Frontal cortex (tissue), 4 donors: ENCODE data around the gene CCSER1. TPM values are rescaled to one million over a fixed set of nuclear protein-coding genes. Genes with fewer than 3 reads are reported as not detected.

ENCODE experiments used
- DNase-seq, 2 donors: peaks; one replicate each; pipeline ENCODE4 v3.0.0; 2012; ENCODE audit warnings: low spot score in 2 of 2
- FAIRE-seq: peaks from 2 replicates; lab custom pipeline; 2012; peaks lifted over from hg19 to GRCh38; lab: Jason Lieb, UNC
- total RNA-seq: library from RNA; depleted of rRNA; stranded (reverse); fragments of >200 nt; gene quantifications from one replicate; pipeline ENCODE4 v1.2.3, GENCODE V29; 2014
- donor health status: control.
- donor health status: control.
- donor health status: control.

CCSER1 gene
- total RNA-seq, 1 donor from 2014 or later = 165 TPM

DNA sequence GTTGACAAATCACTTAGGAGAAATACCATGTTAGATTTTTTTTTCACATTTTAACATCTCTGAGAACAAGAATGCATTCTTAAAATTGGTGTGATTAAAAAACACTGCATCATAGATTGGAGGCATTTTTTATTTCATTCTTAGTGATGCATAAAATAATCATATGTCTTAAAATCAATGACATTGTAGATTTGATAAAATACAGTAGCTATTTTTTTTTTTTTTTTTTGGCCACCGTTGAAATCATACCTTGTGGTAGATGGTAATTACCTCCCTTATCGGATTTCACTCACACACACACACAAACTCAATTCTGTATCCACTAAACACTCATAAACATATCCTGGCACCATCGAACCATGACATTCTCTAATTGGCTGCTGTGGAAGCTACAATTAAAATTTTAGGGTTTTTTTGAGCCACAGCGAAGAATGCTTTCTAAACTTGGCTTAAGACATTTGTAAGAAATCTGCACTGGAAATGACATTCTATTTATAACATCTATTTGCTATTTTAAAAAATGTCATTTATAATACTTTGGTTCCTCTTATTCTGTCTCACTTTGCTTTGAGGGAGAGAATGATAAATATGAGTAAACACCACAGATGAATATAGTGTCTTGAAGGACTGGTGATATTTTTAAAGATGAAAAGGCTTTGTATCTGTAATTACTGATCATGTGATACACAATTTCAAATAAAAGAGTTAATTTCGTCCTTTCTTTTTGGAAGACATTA is 60.1 kb downstream of the CCSER1 start:
- FAIRE-seq (no peak), DNase-seq (no peak)

DNA sequence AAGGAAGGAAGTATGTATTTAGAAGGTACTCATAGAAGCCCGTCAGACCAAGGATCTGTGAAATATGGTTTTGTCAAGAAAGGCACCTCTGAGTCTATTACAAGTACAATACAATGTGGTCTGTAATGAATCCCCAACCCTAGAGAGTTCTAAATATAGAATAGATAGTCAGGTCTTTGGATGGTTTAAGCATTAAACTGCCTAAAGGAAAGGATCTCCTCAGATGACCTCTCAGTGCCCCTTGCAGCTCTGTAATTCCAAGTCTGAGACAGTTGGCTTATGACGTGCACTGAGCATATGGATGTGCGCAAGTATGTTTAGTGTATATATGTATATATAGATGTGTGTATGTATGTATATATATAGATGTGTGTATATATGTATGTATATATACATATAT is 62.0 kb downstream of the CCSER1 start:
- no peak for FAIRE-seq
- DNase-seq = no peak

DNA sequence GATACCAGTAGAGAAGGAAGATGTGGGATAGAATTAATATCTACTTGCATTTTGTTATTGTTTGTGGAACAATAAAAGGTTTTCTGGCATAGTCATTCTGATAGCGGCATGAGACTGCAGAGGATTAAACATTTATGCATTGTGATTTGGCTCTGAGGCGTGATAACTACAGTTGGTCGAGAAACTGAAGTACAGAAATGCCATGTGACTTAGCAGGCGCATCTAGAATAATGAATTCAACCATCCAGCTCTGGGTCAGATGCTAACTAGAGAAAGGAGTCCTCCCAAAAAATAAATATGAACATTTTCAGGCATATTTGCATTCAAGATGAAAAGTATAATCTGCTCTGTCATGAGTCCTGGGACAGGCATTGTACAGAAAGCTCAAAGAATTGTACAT is 62.8 kb downstream of the CCSER1 start:
- FAIRE-seq = no peak
- no peak for DNase-seq

DNA sequence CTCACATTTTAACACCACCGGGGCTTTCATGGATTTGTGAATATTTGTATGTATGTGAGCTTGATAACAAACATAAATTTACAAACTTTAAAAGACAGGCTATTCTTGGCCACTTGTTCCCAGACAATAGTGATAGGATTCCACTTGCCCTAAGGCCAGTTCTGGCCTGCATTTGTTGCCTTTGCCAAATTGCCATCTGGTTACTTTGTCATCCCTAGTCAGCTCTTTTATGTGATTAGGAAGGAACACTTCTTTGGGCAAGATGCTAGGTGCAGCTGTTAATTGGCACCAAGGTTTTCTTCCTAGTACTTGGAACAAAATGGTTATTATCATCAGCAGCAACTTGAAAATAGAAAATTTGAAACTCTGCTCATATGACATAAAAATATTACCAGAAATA is 63.3 kb downstream of the CCSER1 start:
- no peak for FAIRE-seq
- no peak for DNase-seq

DNA sequence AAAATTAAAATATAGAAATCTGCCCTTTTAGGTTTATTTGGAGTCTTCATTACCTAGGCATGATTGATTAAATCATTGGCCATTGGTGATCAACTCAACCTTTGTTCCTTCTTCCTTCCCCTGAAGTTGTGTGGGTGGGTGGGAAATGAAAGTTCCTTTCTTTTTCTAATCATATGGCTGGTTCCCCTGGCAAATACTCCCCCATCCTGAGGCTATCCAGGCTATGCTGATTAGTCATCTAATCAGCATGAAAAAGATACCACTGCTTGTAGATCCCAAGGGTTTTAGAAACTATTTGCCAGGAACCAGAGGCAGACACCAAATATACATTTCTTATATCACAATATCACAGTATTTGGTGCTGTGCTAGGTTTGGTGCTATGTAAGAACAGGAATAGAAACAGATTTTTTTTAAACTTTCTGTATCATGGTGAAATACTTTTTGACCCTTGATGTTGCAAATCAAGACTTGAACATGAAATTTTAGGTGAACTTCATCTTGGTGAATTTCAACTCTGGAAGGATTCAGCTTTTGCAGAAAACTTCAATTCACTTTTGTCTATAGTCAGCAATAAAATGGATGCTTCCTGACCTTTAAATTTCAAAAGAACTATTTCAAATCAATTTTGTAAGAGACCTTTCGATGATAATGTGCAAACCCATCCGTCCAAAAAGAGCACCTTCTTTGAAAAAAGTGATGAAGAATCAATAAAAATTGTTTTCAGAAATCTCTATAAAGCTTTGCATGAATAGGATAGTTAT is 71.1 kb downstream of the CCSER1 start:
- FAIRE-seq (no peak), DNase-seq (no peak)

DNA sequence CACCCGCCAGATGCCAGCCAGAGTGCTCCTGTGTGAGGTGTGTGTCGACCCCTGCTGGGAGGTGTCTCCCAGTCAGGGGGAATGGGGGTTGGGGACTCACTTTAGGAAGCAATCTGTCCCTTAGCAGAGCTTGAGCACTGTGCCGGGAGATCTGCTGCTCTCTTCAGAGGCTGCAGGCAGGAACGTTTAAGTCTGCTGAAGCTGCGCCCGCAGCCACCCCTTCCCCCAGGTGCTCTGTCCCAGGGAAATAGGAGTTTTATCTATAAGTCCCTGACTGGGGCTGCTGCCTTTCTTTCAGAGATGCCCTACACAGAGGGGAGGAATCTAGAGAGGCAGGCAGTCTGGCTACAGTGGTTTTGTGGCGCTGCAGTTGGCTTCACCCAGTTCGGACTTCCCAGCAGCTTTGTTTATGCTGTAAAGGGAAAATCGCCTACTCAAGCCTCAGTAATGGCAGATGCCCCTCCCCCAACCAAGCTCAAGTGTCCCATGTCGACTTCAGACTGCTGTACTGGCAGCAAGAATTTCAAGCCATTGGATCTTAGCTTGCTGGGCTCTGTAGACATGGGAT is 80.8 kb downstream of the CCSER1 start:
- FAIRE-seq (no peak), DNase-seq (no peak)

DNA sequence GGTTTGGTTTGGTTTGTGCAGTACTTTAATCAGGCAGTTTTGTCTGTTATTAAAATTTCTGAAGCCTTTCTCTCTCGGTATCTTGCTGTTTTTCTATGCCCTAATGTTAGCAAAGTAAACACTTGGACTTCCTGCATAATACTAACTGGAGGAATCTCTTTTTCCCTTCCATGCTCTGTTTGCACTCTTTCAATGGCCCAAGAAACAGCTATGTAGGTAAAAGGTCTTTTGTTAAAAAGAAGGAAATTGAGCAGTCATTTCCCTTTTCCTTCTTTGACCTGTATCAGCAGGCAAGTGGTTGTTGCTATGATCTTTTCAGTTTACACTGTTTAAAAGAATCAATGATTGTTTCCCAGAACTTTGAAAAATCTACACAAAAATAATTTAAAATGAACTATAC is 82.7 kb downstream of the CCSER1 start:
- no peak for FAIRE-seq
- DNase-seq = no peak

DNA sequence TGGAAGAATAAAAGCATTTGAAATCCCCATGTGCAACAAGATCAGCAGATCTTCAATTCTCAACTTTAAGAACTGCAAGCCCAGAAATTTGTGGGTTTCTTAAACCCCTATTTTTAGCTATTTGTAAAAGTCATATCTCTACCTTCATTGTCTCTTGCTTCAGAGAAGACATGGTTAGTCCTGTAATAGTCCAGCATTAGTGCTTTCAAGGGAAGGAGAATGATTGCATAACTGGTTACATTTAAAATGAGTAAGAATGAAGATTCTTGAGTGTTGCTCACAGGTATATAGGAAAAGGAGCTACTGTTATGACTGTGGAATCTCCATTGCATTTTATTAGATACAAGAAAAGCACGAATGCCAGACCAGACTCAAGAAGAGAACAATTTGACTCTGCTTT is 84.0 kb downstream of the CCSER1 start:
- DNase-seq (no peak), FAIRE-seq (no peak)

DNA sequence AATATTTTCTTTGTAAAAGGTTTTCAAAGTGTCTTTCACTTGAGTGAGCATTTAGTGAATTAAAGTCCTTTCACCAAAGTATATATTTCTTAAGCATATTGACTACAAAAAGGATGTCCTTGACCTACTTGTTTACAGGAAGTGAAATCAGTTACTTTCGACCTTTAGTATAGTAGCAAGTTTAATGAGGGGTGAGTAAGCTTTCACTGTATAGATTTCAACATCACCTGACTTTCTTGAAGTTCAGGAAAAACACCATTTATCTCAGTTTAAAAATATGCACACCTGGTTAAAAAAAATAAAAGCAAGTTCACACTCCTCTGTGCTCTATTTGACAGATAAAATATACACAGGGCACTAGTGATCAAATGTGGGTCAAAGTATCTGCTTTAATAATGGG is 88.1 kb downstream of the CCSER1 start:
- DNase-seq (no peak), FAIRE-seq (no peak)

DNA sequence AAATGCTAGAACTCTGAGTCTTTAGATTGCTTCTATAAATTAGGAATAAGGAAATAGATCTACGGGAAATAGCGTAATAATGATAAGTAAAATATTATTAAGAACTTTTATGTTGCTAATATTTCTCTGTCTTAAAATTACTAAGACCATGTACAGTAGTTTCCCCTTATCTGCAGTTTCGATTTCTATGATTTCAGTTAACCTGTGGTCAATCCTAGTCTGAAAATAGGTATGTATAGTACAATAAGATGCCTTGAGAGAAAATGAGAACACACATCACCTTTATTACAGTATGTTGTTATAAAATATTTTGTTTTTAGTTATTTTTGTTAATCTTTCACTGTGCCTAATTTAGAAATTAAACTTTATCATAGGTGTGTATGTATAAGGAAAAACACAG is 92.6 kb downstream of the CCSER1 start:
- FAIRE-seq (no peak), DNase-seq (no peak)

DNA sequence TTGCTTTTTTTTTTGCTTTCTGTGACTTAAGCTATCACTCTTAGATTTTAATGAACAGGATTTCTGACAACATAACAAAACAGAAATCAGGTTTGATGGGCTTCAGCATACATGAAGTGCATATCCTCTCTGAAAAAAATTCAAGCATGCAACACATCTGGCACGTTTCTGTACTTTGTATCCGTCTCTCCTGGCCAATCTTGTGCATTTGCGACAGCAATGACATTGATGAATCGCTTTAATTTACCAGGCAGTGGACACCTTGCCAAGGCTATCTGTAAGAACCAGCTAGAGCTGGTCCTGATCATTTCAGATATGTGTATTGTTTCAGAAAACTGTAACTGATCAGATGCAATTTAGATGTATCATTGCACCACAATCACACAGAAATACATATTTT is 93.3 kb downstream of the CCSER1 start:
- no peak for DNase-seq
- no peak for FAIRE-seq

DNA sequence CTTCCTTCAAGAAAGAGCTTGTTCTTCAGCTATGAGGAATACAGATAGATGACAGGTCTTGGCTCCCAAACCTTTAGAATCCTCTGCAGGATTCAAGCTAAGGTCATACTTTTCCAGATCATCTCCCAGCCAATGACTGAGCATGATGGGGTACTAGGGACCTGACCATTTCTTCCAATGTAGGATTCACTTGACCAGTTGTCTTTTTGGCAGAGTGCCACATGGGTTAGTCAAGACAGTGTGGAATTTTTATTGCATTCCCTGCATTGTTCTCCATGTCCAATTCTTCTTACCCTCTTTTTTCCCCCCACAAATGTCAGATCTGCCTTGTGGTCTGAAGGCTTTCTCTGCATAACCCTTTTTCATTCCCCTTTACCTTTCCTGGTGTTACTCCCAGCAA is 99.5 kb downstream of the CCSER1 start:
- FAIRE-seq = no peak
- no peak for DNase-seq

DNA sequence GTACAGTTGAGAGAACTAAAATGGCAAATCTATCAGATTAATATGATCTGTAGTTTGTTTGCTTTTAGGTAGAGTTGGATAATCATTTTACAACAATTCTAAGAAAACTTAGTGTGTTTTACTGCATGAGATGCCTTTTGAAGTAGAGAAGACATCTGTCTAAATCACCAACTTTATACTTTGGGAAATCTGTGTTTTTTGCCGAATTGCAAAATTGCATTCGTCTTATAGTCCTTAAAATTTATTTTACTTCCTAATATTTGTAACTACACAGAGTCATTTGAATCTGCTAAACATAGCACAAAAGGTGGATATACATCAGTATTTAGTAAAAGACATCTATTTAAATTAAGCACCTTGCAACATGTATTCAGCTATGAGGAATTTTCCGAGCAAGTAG is 100.0 kb downstream of the CCSER1 start:
- no peak for DNase-seq
- no peak for FAIRE-seq

DNA sequence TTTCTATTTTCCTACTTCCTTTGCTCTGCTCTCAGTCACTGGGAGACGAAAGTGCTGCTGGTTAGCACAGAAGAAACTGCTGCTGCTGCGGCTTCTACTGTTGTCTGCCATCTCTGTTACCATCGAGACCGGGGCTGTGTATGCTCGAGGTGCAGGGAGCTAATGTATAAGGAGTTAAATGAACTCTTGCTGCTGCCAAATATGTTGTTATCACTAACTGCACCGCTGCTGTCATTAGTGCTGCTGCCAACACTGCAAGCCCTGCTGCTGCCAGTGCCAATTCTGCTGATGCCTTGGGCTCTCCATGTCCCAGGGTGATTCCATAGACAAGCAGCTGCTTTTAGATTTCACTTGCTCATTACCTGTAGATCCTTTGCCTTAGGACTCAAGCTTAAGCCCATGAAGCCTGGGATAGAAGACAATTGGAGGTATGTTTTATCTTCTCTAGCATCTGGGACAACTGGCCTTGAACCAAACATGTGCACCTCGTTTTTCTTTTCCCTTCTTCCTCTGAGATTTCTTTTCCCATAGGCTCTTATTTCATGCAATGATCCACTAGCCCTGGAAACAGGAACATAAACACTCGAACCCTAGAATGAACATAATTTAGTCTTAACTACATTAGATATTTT is 107.8 kb downstream of the CCSER1 start:
- FAIRE-seq (no peak), DNase-seq (no peak)

DNA sequence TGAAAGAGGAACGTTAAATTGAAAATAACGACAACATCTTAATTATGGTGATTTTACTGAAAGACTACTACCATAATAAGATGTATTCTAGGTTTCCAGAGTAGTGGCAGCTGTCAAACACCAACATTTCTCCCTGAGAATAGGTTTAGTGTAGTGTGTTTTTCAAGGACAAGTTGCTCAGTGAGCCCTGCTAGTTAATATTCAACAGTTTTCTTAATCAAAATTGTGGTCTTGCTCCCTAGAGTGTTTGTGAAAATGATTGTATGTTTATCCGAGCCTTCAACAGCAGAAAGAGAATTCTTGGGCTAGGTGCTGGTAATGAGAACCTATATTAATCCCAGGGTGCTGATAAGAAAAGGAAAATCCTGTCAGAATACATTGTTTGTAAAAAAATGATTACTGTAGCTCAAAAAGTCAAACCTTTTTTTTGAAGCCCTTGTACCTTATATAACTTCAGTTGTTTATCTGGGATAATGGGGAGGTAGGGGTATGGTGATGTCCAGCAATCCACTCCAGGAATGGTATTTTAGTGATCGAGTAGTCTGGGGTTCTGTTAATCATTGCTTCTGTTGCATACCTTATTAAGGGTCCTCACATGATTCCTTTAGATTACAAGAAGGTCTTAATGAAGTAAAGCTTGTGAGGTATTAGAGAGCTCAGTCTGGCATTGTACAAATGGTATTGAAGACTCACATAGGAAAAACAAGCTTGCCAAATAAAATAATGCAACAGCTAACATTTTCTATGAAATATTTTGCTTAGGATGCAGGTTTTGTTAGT is 110.7 kb downstream of the CCSER1 start:
- no peak for FAIRE-seq

DNA sequence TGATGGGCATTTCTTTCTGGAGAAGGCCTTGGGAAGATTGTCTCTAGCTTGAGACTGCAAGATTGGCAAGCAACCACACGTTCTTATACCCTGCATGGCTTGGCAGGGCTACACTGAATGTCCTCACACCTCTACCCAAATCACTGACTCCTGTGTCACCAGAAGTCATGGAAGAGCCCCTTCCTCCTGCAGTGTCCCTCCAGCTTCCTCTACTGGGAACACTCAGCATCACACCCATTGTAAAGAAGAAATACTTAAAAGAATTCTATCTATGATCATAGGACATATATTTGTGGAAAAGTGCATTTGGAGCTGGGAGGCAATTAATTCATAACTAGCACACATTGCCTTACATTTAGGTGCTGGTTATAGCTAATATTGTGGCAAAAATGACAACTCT is 113.1 kb downstream of the CCSER1 start:
- no peak for DNase-seq
- FAIRE-seq = no peak

More for the DNA sequence above, 110.7 kb downstream of the CCSER1 start:
- no peak for DNase-seq

DNA sequence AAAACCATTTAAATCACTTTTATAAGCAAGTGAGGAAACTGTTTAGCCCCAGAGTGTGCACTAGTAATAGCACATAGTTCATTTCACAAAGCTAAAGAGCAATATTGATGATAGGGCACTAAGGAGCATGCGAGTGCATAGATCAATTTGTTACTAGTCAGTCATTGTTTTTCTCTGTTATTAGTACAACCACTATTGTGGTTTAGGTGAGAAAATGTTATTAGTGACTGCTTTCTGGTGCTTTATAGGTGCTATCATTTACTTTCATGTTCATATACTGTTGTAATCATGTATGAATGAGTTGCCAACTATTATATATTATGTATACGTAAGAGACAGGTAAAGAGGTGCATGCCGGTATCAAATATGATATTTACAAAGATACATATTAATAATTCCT is 113.8 kb downstream of the CCSER1 start:
- FAIRE-seq (no peak), DNase-seq (no peak)

DNA sequence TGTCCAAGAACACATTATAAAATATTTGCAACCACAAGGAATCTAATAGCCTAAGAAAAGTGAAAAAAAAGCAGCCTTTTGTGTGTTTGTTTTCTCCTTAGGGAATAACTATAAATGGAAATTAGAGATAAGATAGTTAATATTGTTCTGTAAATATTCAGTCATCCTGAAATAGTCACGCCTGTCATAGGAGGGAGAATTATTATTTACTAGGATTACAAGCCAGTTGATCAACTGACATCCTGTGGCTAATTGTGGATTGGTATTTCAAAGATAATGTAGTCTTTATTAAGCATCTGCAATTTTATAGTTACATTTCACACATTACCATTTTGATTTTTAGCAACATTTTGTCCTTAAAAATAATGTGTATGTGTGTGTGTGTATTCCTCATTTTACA is 118.6 kb downstream of the CCSER1 start:
- DNase-seq (no peak), FAIRE-seq (no peak)

DNA sequence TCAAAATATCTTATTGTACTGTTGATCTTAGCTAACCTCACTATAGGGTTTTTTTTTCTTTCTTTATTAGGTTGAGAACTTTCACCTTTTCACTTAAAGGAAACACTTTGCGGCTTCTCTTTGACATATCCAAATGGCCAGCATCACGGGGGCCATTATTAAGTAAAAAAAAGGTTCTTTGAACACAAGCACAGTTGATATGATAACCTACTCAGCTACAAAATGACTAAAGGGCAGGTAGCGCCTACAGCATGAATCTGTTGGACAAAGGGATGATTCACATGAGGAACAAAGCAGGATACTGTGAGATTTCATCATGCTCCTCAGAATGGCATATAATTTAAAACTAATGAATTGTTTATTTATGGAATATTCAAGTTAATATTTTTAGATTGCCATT is 119.6 kb downstream of the CCSER1 start:
- DNase-seq (no peak), FAIRE-seq (no peak)

DNA sequence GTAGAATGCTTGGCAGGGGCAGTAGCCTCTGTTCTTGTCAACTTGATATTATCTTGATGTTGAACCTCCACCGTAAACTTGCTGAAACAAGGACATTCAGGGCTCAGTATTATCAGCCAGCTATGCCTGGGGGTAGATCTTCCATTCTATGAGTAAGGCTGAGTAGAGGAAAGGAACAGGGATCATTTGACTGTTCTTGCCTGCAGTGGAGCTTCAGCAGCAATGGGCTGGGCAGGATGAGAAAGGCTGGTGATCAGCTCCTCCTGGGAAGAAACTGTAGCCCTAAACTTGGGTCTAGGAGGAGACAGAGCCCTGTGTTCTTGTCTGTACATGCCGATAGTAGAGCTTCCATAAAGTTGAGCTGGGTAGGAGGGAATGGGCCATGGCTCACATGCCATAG is 127.2 kb downstream of the CCSER1 start:
- DNase-seq = no peak
- no peak for FAIRE-seq
